D721Med (cell line): Measurements from ENCODE around the gene CLIC5.

Experiments used
- DNase-seq: peaks from one replicate; pipeline ENCODE4 v3.0.0; 2011; ENCODE audit warnings: low spot score; ENCODE audit not compliant: insufficient read length
- FAIRE-seq: peaks from 2 replicates; lab custom pipeline; 2011; peaks lifted over from hg19 to GRCh38; lab: Jason Lieb, UNC
- CTCF ChIP-seq: IDR thresholded peaks from 2 replicates; pipeline ENCODE4 v1.5.1; 2012; ENCODE audit warnings: mild to moderate bottlenecking, control low read depth; ENCODE audit not compliant: insufficient read depth; ENCODE audit errors: missing control alignments

Gene CLIC5

GRCh38 chr6:45956663-45957062 is 59.0 kb downstream of the CLIC5 start:
- FAIRE-seq (no peak), DNase-seq (no peak)
- no peak for TF ChIP-seq CTCF

- no peak for TF ChIP-seq CTCF
- FAIRE-seq, result no peak
- no peak for DNase-seq
These were observed 59.5 kb downstream of the CLIC5 start for GRCh38 chr6:45956176-45956575.

- FAIRE-seq, result no peak
- DNase-seq, result no peak
- TF ChIP-seq CTCF, result no peak
These were observed 60.1 kb downstream of the CLIC5 start for GRCh38 chr6:45955597-45955996.

GRCh38 chr6:45952546-45952945 is 63.1 kb downstream of the CLIC5 start:
- FAIRE-seq, result no peak
- DNase-seq, result no peak
- no peak for TF ChIP-seq CTCF

- no peak for TF ChIP-seq CTCF
- DNase-seq (no peak), FAIRE-seq (no peak)
These were observed 63.5 kb downstream of the CLIC5 start for GRCh38 chr6:45952168-45952529.

- no peak for FAIRE-seq
- TF ChIP-seq CTCF, result no peak
- DNase-seq, result no peak
These were observed 64.1 kb downstream of the CLIC5 start for GRCh38 chr6:45951321-45952167.

- DNase-seq, result no peak
- no peak for FAIRE-seq
- no peak for TF ChIP-seq CTCF
These were observed 66.4 kb downstream of the CLIC5 start for GRCh38 chr6:45949256-45949655.
